Right lobe of liver (tissue), 4 donors: ENCODE measurements around the gene C1QTNF7.

Source experiments
- POLR2A ChIP-seq: fragments of 450-650 bp; IDR thresholded peaks from one replicate; pipeline ENCODE4 v1.6.1; 2017; ENCODE audit warnings: antibody characterized with exemption, mild to moderate bottlenecking
- TF ChIP-seq, protein P1 (sequence below), 4 donors: fragments of 200-600 bp in 3 of 4; fragments of 450-650 bp in 1 of 4; IDR thresholded peaks; one replicate each; pipeline versions ENCODE4 v1.5.1 to v1.8.0; 2016 to 2022; ENCODE audit warnings: antibody characterized with exemption in 4 of 4, mild to moderate bottlenecking in 2 of 4
- donor health status: DM: no; HTN: no; CAD: no.
- donor health status: DM: no; HTN: no; CAD: no.
- donor health status: DM: no; HTN: yes; CAD: no.

DNA sequence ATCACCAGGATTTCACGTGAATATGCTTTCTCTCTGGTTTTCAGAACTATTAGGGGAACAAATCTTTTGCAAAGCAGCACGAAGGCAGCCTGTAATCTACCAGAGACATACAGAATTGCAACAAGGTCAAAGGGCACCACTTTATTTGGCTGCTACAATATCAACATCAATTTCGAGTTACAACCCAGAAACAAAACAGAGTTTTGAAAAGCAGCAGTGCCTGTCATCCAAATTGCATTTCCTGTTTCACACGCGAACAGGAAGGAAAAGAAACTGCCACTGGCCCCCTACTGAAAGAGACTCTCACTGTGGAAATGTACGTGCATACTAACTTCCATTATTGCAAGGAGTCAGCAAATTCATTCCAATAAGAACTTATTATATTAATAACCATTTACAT lies 17.1 kb upstream of the C1QTNF7 start:
- TF ChIP-seq, protein P1, sequence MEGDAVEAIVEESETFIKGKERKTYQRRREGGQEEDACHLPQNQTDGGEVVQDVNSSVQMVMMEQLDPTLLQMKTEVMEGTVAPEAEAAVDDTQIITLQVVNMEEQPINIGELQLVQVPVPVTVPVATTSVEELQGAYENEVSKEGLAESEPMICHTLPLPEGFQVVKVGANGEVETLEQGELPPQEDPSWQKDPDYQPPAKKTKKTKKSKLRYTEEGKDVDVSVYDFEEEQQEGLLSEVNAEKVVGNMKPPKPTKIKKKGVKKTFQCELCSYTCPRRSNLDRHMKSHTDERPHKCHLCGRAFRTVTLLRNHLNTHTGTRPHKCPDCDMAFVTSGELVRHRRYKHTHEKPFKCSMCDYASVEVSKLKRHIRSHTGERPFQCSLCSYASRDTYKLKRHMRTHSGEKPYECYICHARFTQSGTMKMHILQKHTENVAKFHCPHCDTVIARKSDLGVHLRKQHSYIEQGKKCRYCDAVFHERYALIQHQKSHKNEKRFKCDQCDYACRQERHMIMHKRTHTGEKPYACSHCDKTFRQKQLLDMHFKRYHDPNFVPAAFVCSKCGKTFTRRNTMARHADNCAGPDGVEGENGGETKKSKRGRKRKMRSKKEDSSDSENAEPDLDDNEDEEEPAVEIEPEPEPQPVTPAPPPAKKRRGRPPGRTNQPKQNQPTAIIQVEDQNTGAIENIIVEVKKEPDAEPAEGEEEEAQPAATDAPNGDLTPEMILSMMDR (IDR thresholded peaks at IDR 0.05) = no peak
- no peak for TF ChIP-seq POLR2A
